GM23338 (cell line): ENCODE measurements around the gene MXRA8.

ENCODE experiments used
- CREB1 ChIP-seq: fragments of 250-450 bp; sonication (Bioruptor Pico); IDR thresholded peaks from 2 replicates; pipeline ENCODE4 v1.5.0; 2020; ENCODE audit warnings: low read depth, mild to moderate bottlenecking, moderate library complexity
- CTCF ChIP-seq, 2 experiments: fragments of 200-600 bp in 1 of 2; sonication (generic) in 1 of 2; conservative IDR thresholded peaks; 2 replicates each; pipeline versions ENCODE4 v1.5.1 to v1.6.1; 2016 to 2017; ENCODE audit warnings: antibody characterized with exemption in 2 of 2, low read depth in 2 of 2, mild to moderate bottlenecking in 2 of 2, moderate library complexity in 1 of 2
- ETS1 ChIP-seq: IDR thresholded peaks from 2 replicates; pipeline ENCODE4 v1.6.1; 2016; ENCODE audit warnings: antibody characterized with exemption
- EZH2 ChIP-seq: fragments of 200-600 bp; sonication (generic); IDR thresholded peaks from one replicate; pipeline ENCODE4 v1.8.0; 2017; ENCODE audit warnings: antibody characterized with exemption, mild to moderate bottlenecking, low read depth; ENCODE audit not compliant: unreplicated experiment
- EZH2phosphoT487 ChIP-seq: fragments of 200-600 bp; sonication (generic); IDR thresholded peaks from one replicate; pipeline ENCODE4 v1.8.1; 2018; ENCODE audit warnings: antibody characterized with exemption; ENCODE audit not compliant: unreplicated experiment
- JUNB ChIP-seq: IDR thresholded peaks from one replicate; pipeline ENCODE4 v1.6.1; 2016; ENCODE audit warnings: antibody characterized with exemption; ENCODE audit not compliant: unreplicated experiment
- POLR2AphosphoS5 ChIP-seq: IDR thresholded peaks from 2 replicates; pipeline ENCODE4 v1.6.1; 2016; ENCODE audit warnings: antibody characterized with exemption, low read depth
- REST ChIP-seq: IDR thresholded peaks from one replicate; pipeline ENCODE4 v1.6.1; 2018; ENCODE audit warnings: antibody characterized with exemption; ENCODE audit not compliant: unreplicated experiment
- ZNF114 ChIP-seq: fragments of 250-450 bp; sonication (Bioruptor Pico); IDR thresholded peaks from 2 replicates; pipeline ENCODE4 v1.5.0; 2020; ENCODE audit warnings: mild to moderate bottlenecking, moderate library complexity

- no peak for TF ChIP-seq CTCF (conservative IDR thresholded peaks at IDR 0.05; ENCODE audit: low read depth in 2 of 2)
- TF ChIP-seq EZH2 = no peak
- TF ChIP-seq ZNF114 (CRISPR knock-in tag) = no peak
- TF ChIP-seq JUNB = no peak
- no peak for TF ChIP-seq POLR2AphosphoS5
- TF ChIP-seq REST = no peak
- no peak for TF ChIP-seq ETS1
- TF ChIP-seq CREB1 (CRISPR knock-in tag) = no peak
- TF ChIP-seq EZH2phosphoT487 = no peak
Measured at GRCh38 chr1:1329304-1330210, 28.8 kb downstream of the MXRA8 start.
